ENCODE measurements around the gene PPM1H.
"Not testable (repeated sequence)": the region's sequence is repeated elsewhere in the genome, so short reads cannot be mapped to it uniquely, and the experiment has no call there.

Gene PPM1H

DNA sequence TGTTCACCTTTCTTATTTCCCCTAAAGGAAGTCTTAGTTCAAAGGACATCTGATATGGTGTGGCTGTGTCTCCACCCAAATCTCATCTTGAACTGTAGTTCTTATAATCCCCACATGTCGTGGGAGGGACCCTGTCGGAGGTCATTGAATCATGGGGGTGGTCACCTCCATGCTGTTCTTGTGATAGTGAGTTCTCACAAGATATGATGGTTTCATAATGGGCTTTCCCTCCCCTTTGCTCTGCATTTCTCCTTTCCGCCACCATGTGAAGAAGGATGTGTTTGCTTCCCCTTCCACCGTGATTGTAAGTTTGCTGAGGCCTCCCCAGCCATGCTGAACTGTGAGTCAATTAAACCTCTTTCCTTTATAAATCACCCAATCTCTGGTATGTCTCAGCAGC is 123.5 kb downstream of the PPM1H start:
- intact Hi-C loops (cut with micrococcal nuclease), result loop anchor here (5.0 kb wide), 2 partner anchors 121 to 374 kb away; no protein-coding TSS in a partner anchor
- H3K9me3 Mint-ChIP-seq, result peaks cover 20% of the 10 kb centered on the region
- H3K4me3 Mint-ChIP-seq; H3K36me3 Mint-ChIP-seq (ENCODE audit: low read depth); H3K27ac Mint-ChIP-seq; H3K27me3 Mint-ChIP-seq: not testable (repeated sequence)
- H3K4me1 Mint-ChIP-seq (ENCODE audit: low read depth), result peaks cover 12% of the 10 kb centered on the region

DNA sequence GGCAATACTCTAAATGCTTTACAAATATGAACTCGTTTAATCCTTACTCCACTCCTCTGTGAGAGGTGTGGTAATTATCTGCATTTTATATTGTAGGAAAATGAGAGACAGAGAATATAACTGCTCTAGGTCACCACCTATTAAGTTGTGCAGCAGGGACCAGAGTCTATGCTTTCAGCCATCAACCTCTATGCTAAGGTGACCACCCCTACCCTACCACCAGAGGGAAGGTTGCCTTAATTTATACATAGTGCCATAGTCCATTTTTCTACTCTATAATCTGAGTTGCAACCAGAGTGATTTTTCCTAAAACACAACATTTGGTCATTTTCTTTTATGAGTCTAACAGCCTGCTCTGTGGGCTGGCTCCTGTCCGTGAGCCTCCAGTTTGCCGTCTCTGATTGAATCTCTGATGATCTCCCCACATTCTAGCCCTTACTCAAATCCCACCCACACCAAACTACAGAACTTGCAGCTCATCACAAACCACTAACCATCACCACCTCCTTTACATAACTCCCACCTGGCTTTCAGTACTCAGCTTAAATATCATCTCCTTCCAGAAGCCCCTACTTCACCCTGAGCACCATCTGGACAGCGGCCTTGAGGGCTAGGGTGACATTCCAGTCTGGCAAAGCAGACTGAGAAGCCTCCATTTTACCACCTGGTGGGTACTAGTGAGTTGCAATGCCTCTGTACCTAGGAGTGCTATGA is 126.6 kb downstream of the PPM1H start:
- Mint-ChIP-seq H3K36me3 (ENCODE audit: low read depth) (no peaks in the 10 kb centered on the region), H3K4me3 (no peak overlapping the region), H3K27me3 (no peaks in the 10 kb centered on the region), H3K4me1 (ENCODE audit: low read depth) (peaks cover 12% of the 10 kb centered on the region), H3K27ac (no peak overlapping the region), H3K9me3 (peaks cover 24% of the 10 kb centered on the region)
- intact Hi-C loops (cut with micrococcal nuclease), result no loop called here

DNA sequence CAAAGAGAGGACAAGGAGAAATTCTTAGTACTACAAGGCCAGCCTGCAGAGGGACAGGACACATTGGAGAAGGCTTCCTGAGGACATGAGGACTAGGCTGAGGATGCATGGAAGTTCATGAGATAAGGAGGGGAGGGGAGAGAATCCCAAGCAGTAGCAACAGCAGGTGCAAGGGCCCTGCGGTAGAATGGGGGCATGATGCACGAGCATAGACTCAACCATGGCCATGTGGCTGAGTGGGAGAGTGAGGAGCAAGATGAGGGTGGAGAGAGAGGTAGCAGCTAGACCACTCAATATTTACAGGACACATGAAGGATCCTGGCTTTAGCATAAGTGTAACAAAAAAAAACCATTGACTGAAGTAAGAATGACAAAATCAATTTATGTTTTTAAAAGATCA is 128.1 kb downstream of the PPM1H start:
- Mint-ChIP-seq H3K36me3 (ENCODE audit: low read depth) (no peaks in the 10 kb centered on the region), H3K27me3 (no peaks in the 10 kb centered on the region), H3K4me1 (ENCODE audit: low read depth) (peaks cover 7% of the 10 kb centered on the region), H3K4me3 (no peak overlapping the region), H3K9me3 (peaks cover 24% of the 10 kb centered on the region), H3K27ac (no peak overlapping the region)
- intact Hi-C loops (cut with micrococcal nuclease), result no loop called here

DNA sequence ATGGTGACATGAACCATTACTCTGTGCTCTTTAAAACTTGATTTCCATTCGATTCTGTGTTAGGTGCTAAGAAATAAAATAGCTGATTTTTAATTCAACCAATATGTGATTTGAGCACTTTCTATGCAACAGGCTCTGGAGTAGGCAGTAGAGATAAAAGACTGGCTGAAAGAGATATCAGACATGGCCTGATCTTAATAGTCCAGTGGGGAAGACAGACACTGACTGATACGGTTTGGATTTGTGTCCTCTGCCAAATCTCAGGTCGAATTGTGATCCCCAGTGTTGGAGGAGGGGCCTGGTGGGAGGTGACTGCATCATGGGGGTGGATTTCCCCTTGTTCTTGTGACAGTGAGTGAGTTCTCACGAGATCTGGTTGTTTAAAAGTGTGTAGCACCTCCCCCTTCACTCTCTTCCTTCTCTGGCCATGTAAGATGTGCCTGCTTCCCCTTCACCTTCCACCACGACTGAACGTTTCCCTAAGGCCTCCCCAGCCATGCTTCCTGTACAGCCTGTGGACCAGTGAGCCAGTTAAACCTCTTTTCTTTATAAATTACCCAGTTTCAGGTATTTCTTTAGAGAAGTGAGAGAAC is 128.6 kb downstream of the PPM1H start:
- Mint-ChIP-seq H3K4me3 (no peak overlapping the region), H3K4me1 (ENCODE audit: low read depth) (peaks cover 1% of the 10 kb centered on the region), H3K27ac (no peak overlapping the region), H3K9me3 (peaks cover 19% of the 10 kb centered on the region), H3K27me3 (no peaks in the 10 kb centered on the region), H3K36me3 (ENCODE audit: low read depth) (no peaks in the 10 kb centered on the region)
- intact Hi-C loops (cut with micrococcal nuclease), result no loop called here

DNA sequence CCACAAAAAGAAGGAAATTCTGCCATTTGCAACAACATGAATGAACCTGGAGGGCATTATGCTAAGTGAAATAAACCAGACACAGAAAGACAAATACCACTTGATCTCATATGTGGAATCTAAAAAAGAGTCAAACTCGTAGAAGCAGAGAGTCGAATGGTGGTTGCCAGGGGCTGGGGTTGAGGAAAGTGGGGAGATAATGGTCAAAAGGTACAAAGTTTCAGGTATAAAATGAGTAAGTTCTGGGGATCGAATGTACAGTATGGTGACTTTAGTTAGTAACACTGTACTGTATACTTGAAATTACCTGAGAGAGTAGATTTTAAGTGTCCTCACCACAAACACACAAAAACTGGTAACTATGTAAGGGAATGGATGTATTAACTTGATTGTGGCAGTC is 129.4 kb downstream of the PPM1H start:
- Mint-ChIP-seq H3K9me3 (peaks cover 11% of the 10 kb centered on the region), H3K4me3 (no peak overlapping the region), H3K27me3 (no peaks in the 10 kb centered on the region), H3K27ac (no peak overlapping the region), H3K36me3 (ENCODE audit: low read depth) (no peaks in the 10 kb centered on the region), H3K4me1 (ENCODE audit: low read depth) (no peaks in the 10 kb centered on the region)
- intact Hi-C loops (cut with micrococcal nuclease), result no loop called here

DNA sequence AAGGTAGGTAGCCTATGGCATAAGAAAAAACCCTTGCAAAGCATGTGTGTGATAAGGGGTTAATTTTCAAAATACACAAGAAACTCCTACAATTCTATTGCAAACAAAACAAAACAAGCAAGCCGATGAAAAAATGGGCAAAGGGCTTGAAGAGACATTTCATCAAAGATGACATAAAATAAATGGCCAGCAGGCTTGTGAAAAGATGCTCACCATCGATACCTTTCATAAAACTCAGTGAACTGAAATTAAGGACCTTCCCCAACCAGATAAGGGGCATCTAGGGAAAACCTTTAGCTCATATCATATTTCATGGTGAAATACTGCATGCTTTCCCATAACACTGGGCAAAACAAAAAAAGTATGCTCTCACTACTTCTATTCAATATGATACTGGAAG is 131.2 kb downstream of the PPM1H start:
- H3K27me3 Mint-ChIP-seq, result no peaks in the 10 kb centered on the region
- no peaks in the 10 kb centered on the region for H3K4me1 Mint-ChIP-seq (ENCODE audit: low read depth)
- peaks cover 9% of the 10 kb centered on the region for H3K9me3 Mint-ChIP-seq
- H3K36me3 Mint-ChIP-seq (ENCODE audit: low read depth), result no peaks in the 10 kb centered on the region
- no peak overlapping the region for H3K27ac Mint-ChIP-seq
- no peak overlapping the region for H3K4me3 Mint-ChIP-seq
- intact Hi-C loops (cut with micrococcal nuclease), result no loop called here

DNA sequence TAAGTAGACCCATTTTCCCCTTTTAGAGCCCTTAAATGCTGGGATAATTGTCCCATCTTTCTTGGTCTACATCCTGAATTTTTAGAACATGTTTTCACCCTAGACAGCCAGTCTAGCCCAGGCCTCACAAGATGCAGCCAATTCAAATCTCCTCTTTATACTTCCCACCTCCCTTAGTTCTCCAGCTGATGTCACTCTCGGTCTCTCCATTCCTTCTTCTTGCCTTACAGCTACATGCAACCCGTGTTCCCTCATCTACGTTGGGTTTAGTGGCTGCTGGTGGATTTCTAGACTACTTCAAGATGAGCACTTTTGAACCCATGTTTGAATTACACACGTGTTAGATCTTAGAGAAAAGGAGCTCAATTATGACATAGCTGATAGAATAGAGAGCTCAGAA is 132.0 kb downstream of the PPM1H start:
- intact Hi-C loops (cut with micrococcal nuclease), result no loop called here

DNA sequence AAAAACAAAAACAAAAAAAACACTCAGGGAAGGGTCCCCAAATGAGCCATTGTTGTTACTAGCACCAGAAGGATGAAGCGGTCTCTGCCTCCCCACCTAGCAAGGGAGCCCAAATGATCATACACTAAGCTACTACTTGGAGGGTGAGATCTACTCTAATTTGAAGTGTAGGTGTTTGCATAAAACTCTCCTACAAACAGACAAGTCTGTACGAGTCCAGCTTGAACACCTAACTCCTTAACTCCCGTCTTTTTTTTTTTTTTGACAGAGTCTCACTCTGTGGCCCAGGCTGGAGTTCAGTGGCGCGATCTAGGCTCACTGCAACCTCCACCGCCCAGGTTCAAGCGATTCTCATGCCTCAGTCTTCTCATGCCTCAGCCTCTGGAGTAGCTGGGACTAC is 132.6 kb downstream of the PPM1H start:
- Mint-ChIP-seq H3K27me3 (no peaks in the 10 kb centered on the region), H3K4me3 (no peak overlapping the region), H3K4me1 (ENCODE audit: low read depth) (no peaks in the 10 kb centered on the region), H3K27ac (no peak overlapping the region), H3K9me3 (peaks cover 9% of the 10 kb centered on the region), H3K36me3 (ENCODE audit: low read depth) (no peaks in the 10 kb centered on the region)
- intact Hi-C loops (cut with micrococcal nuclease), result no loop called here

More for the DNA sequence above, 132.0 kb downstream of the PPM1H start:
- H3K27me3 Mint-ChIP-seq, result no peaks in the 10 kb centered on the region
- no peaks in the 10 kb centered on the region for H3K36me3 Mint-ChIP-seq (ENCODE audit: low read depth)
- H3K4me3 Mint-ChIP-seq, result no peak overlapping the region
- no peak overlapping the region for H3K27ac Mint-ChIP-seq
- H3K9me3 Mint-ChIP-seq, result peaks cover 9% of the 10 kb centered on the region
- H3K4me1 Mint-ChIP-seq (ENCODE audit: low read depth), result no peaks in the 10 kb centered on the region

DNA sequence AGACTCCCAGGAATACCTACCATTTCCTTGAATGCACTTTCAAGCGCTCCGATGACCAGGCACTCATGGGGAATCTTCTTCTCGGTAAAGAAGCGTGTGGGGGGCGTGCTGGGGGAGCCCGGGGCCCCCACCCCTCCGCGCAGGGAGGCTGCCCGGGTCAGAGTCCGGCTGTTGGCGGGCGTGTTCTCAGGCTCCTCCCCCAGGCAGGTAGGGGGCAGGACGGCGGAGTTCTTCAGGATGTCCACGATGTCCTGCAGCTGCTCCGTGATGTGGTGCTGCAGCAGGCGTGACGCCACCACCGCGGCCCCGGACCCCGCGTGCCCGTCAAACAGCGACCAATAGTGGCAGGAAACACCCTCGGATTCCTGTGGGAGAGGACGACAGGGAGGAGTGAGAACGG is 133.2 kb downstream of the PPM1H start:
- Mint-ChIP-seq H3K9me3 (peaks cover 7% of the 10 kb centered on the region), H3K27ac (no peak overlapping the region), H3K36me3 (ENCODE audit: low read depth) (no peaks in the 10 kb centered on the region), H3K4me1 (ENCODE audit: low read depth) (no peaks in the 10 kb centered on the region), H3K27me3 (no peaks in the 10 kb centered on the region), H3K4me3 (no peak overlapping the region)
- intact Hi-C loops (cut with micrococcal nuclease), result no loop called here

DNA sequence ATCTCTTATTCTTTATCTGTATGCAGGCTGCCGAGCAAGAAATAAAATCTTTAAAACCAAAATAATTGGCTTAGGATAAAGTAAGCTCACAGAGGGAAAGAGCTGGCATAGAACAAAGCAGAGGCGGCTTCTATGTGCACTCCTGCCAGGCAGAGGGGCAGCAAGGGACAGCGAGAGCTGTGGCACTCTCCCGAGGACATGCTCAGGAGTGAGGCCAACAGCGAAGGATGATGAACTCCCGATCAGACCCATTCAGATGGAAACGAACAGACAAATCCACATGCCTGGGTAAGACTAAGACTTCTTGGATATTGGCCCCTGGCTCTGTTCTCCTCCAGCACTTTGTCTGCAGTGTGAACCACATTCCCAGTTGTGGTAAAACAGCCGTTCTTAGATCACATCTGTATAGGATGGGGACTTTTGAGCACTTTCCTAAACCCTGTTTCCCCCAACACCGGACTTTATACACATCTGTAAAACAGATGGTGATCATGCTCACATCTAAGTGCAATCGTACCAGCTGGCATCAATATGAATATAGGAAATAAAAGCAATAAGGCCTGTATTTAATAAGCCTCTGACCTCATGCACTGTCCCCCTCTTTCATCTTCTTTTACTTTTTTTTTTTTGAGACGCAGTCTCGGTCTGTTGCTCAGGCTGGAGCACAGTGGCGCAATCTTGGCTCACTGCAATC is 134.1 kb downstream of the PPM1H start:
- no peak overlapping the region for H3K4me3 Mint-ChIP-seq
- H3K4me1 Mint-ChIP-seq (ENCODE audit: low read depth), result no peaks in the 10 kb centered on the region
- no peaks in the 10 kb centered on the region for H3K9me3 Mint-ChIP-seq
- H3K27ac Mint-ChIP-seq, result no peak overlapping the region
- H3K36me3 Mint-ChIP-seq (ENCODE audit: low read depth), result no peaks in the 10 kb centered on the region
- H3K27me3 Mint-ChIP-seq, result no peaks in the 10 kb centered on the region
- intact Hi-C loops (cut with micrococcal nuclease), result no loop called here

DNA sequence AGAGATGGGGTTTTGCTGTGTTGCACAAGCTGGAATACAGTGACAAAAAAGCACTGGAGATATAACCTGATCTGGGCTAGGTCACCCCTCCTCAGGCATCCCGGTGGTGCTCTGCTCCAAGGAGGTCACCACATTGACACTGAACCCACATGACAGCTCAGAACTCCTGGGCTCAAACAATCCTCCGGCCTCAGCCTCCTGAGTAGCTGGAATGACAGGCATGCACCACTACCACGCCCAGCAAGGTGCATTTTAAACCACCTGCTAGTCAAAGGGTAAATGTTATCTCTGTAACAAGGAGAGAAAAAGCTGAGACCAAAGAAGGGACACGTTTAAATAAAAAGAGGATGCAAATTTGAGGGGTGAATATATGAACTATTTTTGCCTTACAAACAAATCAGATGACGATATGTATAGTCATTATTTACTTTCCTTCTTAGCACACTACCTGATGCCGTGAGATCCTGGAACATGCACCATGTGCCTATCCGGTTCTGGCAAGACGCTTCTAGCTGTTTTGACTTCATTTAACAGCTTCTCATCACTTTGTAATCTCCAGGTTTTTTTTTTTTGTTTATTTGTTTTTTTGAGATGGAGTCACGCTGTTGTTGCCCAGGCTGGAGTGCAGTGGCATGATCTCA is 135.1 kb downstream of the PPM1H start:
- Mint-ChIP-seq H3K9me3 (no peaks in the 10 kb centered on the region), H3K36me3 (ENCODE audit: low read depth) (no peaks in the 10 kb centered on the region), H3K27ac (no peak overlapping the region), H3K4me1 (ENCODE audit: low read depth) (no peaks in the 10 kb centered on the region), H3K4me3 (no peak overlapping the region), H3K27me3 (no peaks in the 10 kb centered on the region)
- intact Hi-C loops (cut with micrococcal nuclease), result loop anchor here (2.0 to 5.0 kb wide), 2 partner anchors 219 to 363 kb away; no protein-coding TSS in a partner anchor

DNA sequence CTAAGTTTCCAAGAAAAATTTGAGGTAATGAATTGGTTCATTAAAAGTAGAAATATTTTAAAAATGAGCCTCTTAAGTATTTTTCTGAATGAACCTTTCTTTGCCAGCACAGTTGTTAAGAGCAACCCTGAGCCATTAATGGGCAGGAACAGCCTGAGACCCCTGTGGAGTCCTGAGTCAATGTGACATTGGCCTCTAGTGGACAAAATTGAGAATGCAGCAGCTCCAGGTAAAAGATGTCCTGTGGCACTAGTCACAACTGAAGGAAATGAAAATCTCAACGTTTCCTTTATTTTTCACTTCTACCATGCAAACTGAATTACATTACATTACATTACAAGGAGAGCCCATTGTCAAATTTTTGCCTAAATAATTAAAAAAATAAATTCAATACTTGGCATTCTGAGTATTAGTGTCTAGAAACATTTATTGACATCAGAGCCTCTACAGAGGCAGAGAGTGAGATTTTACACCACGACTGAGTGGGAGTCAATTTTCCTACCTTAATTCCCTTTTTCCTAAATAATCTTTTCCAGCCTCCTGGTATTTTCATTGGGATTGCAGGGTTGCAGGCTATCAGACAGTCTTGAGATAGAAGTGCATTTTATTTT is 135.7 kb downstream of the PPM1H start:
- H3K4me1 Mint-ChIP-seq (ENCODE audit: low read depth), result no peaks in the 10 kb centered on the region
- H3K27ac Mint-ChIP-seq, result no peak overlapping the region
- no peaks in the 10 kb centered on the region for H3K36me3 Mint-ChIP-seq (ENCODE audit: low read depth)
- no peak overlapping the region for H3K4me3 Mint-ChIP-seq
- no peaks in the 10 kb centered on the region for H3K9me3 Mint-ChIP-seq
- intact Hi-C loops (cut with micrococcal nuclease), result loop anchor here (2.0 to 5.0 kb wide), 2 partner anchors 218 to 362 kb away; no protein-coding TSS in a partner anchor
- H3K27me3 Mint-ChIP-seq, result no peaks in the 10 kb centered on the region

DNA sequence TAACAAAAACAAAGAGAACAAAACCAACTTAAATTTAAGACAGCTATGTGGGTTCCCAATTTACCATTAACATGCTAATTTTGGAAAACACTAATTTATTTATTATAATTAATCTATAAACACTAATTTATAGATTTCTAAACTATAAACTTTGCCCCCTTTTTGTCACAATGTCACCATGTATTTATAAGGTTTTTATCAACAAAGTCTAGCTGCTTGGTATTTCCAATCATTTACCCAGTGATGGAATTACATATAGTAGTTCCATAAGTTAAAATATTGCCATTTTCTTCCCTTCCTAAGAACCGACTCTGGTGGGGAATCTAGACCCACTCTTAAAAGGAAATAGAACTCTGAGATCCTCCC is 140.7 kb downstream of the PPM1H start:
- intact Hi-C loops (cut with micrococcal nuclease), result loop anchor here (1.0 to 5.0 kb wide), 2 partner anchors 192 to 213 kb away; no protein-coding TSS in a partner anchor
- H3K27ac Mint-ChIP-seq, result peak overlapping the region; percentile 37
- H3K4me1 Mint-ChIP-seq (ENCODE audit: low read depth), result peaks cover 15% of the 10 kb centered on the region
- H3K27me3 Mint-ChIP-seq, result no peaks in the 10 kb centered on the region
- H3K36me3 Mint-ChIP-seq (ENCODE audit: low read depth), result no peaks in the 10 kb centered on the region
- H3K9me3 Mint-ChIP-seq, result no peaks in the 10 kb centered on the region
- no peak overlapping the region for H3K4me3 Mint-ChIP-seq
